Activated CD4-positive, alpha-beta T cell treated with anti-CD3 and anti-CD28 coated beads, Interleukin-2, amount 50 U/mL, for 48 hours (primary cell): ENCODE results near the gene CXCL6.

Experiments
- DNase-seq, 2 experiments: peaks; one replicate each; pipeline ENCODE4 v3.0.0-alpha.2; 2020

CXCL6 gene

DNA sequence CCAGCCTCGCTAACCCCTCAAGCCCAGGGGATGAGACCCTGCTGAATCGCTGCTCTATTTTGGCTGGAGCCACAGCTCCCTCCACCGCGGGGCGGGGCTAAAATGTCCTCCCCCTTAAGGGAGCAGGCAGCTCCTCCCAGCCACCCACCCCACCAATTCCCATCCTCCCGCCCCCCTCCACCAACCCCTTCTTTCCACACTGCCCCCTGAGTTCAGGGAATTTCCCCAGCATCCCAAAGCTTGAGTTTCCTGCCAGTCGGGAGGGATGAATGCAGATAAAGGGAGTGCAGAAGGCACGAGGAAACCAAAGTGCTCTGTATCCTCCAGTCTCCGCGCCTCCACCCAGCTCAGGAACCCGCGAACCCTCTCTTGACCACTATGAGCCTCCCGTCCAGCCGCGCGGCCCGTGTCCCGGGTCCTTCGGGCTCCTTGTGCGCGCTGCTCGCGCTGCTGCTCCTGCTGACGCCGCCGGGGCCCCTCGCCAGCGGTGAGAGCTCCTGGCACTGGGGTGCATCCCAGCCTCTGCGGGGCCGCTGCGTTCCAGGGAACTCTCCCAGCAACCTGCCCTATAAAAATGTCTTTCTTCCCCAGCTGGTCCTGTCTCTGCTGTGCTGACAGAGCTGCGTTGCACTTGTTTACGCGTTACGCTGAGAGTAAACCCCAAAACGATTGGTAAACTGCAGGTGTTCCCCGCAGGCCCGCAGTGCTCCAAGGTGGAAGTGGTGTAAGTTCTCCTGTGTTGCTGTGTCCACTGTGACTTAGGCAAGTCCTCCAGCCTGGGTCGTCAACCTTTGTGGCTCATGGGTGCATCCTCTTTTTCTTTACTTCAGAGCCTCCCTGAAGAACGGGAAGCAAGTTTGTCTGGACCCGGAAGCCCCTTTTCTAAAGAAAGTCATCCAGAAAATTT is at the start of gene CXCL6:
Gene CXCL6, plus strand, starts transcription at position 306 of the 907 bp plus-strand sequence. Its CDS starts 73 bp downstream, at position 379.
- no peak for DNase-seq

DNA sequence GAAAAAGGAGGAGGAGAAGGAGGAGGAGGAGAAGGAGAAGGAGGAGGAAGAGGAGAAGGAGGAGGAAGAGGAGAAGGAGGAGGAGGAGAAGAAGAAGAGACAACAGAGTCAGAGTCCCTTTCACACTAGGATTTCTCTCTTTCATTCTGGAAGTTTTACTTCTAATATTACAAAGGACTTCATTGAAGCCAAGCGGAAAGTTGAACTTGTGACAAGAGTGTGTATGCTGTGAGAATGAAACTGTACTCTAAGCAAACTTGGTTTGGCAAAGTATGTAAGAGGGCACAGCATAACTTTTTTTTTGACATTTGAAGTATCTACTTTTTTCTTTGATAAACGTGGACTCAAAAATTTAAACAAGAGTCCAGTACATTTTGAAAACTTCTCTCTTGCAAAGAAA is 48.1 kb upstream of the CXCL6 start:
- no peak for DNase-seq

DNA sequence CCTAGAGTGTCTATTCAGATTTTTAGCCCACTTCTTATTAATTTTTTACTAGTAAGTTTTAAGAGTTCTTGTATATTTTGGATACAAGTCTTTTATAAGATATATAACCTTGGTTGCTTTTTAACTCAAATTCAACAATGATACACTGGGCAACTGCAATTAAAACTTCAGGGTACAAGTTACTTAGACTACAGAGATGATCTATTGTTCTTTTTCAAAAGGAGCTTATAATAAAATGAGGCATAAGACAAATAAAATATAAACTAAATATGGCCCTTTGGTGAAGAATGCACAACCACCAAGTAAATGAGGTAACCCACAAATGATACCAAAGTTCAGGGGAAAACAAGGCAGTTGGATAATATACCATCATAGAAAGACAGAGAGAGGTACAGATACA is 37.6 kb upstream of the CXCL6 start:
- no peak for DNase-seq

DNA sequence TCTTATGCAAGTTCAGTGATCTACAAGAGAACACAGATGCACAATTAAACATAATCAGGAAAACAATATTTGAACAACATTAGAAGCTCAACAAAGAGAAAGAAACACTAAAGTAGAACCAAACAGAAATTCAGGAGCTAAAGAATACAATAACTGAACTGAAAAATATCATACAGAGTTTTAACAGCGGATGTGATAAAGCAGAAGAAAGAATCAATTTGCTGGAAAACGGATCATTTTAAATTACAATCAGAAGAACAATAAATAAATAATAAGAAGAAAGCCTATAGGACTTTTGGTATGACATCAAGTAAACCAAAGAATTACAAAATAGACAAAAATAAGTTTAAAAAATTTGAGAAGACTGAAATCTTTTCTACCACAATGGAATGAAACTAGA is 36.3 kb upstream of the CXCL6 start:
- no peak for DNase-seq

DNA sequence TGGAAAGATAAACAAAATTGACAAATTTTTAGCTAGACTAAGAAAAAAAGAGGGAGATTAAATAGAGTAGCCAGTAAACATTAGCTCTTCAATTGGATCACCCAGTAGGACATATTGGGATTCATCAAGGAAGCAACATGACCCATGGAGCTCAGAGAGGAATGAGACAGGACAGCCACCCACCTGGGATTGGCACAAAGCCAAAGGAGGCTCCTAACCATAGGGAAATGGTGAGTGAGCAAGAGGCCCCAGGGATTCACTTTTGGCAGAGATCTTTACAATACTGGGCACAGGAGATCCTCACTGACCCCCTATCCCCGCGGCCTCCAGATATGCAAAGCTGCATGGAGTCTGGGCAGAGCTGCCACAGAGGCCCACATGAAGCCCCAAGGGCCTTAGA is 34.8 kb upstream of the CXCL6 start:
- no peak for DNase-seq

DNA sequence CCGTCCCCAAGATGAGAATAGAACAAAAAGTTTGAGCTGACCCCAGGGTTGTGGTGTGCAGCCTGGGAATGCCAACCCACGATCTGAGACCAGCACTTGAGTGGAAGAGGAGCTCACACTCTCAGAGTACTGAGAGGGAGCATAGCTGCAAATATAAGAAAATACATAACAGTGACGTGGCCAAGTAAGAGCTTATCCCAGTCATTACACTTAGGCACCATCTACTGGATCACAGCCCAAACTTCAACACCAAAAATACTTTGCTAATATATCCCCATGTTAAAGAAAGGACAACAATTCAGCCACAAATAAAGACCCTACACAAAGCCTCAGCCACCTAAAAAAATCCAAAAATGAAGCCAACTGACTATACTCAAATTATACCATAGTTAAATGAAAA is 33.3 kb upstream of the CXCL6 start:
- no peak for DNase-seq

DNA sequence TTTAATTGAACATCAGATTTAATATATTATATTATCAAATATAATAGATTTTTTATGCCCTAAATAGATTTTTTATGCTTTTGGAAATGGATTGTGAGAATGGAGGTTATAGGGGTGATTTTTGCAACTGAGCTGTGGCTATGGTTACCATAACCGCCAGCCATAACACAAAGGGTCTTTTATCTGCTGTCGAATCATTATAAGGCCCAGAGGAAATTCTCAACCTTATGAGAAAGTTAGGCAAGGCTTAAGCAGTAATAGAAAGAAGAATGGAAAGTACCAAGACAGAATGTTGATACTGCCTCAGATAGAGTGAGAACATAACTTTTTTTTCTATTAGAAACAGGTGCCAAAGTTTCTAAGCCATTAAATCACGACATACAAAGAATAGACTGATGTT is 26.3 kb upstream of the CXCL6 start:
- no peak for DNase-seq

DNA sequence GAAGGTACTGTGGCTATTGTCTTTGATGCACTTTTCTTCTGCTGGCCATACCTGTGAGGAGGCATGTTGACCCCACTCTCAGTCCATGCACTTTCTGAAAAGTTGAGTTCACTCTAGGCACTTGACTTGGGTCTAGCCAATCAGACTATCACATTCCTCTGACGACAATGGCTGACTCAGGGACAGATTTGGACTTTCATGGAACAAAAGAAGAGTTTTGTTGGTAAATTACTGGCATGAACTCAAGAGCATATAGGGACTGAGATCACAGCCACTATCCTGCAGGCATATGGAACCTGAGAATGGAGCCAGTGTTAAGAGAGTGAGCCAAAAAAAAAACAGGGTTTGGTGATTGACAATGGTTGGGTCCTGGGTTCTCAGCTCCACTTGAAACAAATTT is 24.6 kb upstream of the CXCL6 start:
- DNase-seq: no peak

DNA sequence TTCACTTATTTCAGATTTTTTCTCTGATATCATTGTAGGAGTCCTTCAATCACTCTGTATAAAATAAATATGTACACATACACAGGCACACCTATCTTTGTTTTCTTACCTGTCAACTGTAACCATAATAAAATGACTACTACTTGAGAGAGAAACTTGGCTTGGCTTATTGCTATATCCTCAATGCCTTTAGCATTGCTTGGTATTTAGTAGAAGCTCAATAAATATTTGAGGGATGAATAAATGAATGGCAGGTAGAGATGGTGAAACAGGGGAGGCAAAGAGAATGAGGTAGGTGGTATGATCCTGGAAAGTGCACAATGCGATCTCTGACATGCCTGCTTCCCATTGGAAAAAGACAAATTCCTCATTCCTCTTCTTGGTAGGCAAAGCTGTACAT is 21.8 kb upstream of the CXCL6 start:
- no peak for DNase-seq

DNA sequence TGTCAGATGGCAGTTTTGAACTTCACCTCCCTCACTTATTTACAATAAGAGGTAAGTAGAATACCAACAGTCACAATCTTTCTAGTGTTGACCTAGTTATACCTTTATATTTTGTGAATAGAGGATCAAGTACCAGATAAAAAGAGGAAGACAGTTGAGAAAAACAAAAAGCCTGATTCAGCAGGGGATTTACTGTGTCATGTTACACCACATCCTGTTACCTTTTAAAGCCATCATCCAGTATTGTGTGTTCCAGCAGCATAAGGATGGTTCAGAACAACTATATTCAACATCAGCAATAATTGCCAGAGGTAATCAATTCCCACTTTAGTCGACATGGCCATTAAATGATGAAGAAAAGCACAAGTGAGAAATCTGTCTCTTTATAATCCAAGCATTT is 21.3 kb upstream of the CXCL6 start:
- no peak for DNase-seq

DNA sequence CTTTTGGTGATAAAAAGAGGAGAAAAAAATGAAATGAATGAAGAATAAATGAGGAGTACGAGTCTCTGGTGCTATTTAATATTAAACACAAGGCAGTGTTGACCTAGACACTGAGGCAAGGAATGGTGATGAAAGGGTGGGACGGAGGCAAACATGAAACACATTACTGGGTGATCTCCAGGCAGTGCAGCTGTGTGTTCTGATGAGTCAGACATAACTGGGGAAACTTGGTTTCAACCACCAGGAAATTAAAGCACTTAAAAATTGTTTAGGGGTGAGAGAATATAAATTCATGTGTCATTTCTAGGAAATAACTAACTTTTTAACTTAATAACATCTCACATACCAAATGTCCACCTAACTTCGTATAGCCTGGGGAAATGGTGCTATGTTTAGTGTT is 19.7 kb upstream of the CXCL6 start:
- no peak for DNase-seq

DNA sequence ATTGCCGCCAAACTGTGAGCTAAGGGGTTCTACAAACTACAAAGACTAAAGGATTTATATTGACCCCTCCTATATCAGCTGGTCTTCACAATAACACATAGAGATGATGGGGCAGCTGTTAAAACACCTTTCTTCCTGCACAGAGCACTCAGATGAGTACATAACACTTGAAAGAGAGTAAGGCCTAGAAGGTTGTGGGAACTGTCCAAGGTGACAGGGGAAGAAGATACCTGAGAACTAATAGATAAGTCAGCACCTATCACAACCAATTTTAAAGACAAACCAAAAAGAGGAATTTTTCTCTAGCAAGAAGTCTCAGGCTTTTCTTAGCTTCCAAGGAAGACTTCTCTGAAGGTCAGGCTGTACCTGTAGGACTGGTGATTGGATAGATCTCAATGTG is 19.1 kb upstream of the CXCL6 start:
- no peak for DNase-seq

DNA sequence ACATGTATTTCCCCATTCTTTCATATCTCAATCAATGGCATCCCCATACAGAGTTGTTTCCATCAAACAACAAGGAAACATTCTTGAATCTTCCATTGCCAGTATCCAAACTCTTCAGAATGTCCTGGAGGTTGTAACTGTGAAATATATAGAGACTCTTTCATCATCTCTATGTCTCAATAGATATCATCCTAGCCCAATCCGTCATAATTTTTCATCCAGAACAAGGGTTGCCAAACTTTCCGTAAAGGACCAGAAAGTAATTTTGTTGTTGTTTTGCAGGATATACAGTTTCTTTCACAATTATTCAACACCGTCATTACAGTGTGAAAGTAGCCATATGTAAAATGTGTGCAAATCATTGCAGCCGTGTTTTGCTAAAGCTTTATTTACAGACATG is 15.2 kb upstream of the CXCL6 start:
- DNase-seq: no peak

DNA sequence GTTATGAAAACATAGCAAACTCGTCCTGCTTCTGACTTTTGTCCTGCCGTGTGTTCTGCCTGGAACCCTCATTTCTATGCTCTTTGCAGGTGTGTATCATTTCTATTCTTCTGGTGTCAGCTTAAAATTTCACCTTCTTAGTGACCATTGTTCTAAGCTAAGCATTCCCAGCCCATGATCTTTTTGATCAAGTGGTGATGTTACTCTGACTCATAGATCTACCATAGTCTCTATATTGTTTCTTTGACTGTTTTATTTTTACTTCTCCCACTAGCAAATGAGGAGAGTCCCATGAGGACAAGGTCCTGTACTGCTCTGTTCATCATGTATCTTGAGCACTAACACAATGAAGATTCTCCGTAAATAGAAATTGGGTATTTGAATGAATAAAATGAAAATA is 14.1 kb upstream of the CXCL6 start:
- no peak for DNase-seq

DNA sequence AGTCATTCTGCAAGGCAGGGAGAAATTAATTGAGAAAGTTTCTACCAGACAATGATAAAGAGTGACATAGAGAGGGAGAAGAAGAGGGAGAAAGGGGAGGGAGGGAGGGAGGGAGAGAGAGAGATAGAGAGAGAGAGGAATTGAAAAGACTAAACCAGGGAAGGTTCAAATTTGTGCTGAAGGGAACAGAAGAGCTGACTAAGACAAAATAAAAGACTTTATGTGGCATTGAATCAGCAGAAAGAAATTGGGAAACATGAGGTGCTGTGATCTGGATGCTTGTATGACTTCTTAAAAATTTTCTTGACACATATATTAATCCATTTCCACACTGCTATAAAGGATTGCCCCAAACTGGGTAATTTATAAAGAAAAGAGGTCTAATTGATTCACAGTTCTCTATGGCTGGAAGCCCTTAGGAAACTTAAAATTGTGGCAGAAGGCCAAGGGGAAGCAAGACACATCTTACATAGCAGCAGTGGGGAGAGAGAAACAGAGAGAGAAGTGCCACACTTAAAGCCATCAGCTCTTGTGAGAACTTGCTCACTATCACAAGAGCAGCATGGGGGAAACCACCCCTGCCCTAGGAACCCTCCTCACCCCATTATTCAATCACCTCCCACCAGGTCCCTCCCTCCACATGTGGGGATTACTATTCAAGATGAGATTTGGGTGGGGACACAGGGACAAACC is 13.5 kb upstream of the CXCL6 start:
- no peak for DNase-seq

DNA sequence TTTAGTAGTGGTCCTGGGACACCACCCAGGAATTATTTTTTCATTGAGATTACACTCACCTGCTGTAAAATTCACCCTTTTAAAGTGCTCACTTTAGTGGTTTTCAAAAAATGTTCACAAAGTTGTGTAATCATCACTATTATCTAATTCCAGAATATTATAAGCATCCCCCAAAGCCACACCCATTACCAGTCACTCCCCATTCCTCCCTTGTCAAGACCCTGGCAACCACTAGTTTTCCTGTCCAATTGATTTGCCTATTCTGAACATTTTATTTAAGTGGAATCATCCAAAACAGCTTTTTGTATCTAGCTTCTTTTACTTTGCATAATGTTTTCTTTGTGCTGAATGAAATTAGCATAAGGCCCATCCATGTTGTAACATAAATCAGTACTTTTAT is 12.7 kb upstream of the CXCL6 start:
- no peak for DNase-seq

DNA sequence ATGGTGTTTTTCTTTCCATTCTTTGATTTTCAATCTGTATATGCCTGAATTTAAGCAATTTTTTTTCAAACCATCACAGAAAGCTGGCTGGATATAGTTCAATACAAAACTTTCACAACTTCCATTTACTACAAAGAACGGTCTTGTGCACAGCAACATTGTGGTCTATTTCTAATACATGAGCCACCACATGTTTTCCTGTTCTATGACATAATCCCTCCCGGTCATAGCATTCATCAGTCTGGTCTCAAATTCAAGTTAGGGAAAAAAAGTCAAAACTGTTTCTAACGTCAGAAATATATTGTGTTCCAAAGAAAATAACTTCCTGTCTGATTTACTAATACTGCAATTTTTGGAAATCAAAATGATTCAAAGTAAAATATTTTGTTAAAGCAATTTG is 7.5 kb upstream of the CXCL6 start:
- no peak for DNase-seq

DNA sequence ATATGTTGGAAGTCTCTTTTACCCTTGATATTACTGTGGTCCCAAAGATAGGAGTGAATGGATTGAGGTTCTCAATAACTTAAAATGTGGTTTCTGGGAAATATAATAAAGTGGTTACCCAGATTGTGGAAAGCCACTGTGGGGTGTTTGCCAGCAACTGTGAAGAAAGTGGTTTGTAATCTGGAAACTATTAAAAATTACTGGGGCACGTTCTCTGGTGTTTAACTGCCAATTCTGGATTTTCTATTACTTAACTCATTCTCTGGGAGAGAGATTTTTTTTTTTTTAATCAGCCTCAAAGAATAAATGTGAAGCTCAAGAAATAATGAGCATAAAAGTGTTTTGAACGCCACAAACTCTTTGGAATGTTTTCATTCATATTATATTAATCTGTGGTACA is 4.9 kb upstream of the CXCL6 start:
- no peak for DNase-seq

DNA sequence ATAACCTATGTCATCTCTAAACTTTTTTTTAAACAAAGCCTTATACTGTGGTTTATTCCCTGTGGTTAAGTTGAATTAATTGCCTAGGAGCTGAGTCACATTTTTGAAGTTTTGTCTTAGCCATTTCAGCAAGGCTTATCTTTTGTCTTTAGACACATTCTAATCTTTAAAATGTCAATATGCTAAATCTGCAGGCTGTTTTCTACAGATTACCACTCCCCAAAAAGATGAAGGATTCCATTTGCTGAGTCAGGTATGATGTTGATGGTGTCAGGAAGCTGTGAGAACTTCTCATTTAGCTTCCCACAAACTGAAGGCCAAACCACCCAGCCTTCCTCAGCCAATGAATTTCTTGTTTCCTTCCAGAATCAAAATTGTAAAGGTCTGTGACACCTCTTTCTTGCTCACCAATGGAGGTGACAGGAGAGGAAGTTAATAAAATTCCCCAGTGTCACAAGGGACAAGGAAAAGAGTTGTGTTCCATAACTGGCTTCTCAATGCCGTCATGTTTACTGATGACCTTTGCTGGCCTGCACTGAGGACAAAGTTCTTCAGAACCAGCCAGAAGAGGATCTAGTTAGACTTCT is 3.7 kb upstream of the CXCL6 start:
- DNase-seq: no peak

DNA sequence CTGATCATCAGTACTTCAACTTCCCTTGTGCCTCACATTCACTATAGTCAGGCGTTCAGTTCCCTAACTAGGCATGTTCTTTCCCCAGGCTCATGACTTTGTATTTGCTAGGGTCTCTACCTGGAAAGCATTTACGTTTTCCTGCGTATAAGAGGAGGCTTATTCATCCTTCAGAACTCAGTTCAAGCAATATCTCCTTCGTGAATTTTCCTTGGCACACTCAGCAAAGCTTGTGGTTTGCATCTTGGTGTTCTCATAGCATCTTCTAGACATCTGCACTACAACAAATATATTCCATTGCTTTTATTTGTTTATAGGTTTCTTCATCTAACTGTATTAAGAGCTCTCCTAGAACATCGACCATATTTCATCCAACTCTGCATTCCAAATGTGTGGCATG is 2.6 kb downstream of the CXCL6 start:
- no peak for DNase-seq

DNA sequence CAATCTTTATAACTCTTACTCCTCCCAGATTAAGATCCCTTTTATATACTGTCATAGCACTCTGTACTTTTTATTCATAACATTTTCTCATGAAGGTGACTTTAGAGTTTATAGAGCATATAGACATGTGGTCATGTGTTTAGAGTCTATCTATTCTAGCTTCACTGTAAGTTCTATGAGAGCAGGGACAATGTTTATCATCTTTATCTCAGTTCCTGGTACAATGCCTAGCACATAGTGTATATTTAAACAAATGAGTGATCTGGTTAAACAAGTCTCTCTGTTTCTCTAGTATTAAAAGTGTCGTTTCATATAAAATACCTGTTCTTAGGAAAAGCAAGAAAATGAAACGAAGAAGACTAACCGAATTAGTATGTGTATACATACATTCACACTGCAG is 3.2 kb downstream of the CXCL6 start:
- DNase-seq: no peak

DNA sequence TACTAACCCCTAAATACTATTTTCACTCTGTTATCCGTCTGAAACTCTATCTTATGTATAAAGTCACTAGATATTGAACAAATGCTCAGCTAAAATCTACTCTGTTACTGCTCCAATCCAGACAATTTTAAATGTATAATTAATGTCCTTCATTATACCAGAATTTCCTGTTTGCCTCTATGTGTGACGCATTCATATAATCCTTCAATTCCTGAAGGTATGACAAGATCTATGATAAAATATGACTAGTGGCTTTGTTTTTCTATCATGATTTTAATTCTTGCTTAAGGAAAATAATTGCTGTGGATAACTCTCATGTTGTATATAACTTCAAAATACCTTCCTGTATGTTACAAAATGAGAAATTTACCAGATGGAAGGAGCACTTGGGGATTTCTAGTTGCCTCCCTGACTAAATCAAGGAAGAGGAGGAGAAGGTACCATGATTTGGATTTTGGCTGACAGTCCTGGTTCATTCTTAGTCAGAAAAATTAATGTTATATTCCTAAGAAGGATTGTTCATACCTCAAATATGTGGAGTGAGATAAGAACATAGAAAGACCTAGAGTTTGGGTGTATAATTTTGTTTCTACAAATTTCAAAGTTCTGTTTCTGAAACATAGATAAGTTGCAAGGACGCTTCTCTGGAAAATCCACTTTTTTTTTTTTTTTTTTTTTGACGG is 4.9 kb downstream of the CXCL6 start:
- no peak for DNase-seq

DNA sequence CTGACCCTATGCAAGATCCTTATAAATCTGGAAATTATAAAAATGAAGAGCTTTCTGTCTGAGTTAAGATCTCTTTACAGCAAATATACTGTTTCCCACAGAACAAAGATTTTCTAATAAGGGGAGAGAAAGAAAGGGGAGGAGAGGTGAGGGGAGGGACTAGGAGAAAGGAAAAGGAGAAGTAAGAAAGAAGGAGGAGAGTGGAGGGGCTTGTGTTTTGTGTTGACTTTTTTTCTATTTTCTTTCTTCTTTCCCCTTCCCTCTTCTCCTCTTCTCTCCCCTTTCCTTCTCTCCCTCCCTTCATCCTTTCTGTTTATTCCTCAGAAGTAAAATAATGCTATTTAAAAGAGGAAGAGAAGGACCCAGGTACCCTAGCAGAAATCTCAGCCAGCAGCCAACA is 6.2 kb downstream of the CXCL6 start:
- DNase-seq: no peak

DNA sequence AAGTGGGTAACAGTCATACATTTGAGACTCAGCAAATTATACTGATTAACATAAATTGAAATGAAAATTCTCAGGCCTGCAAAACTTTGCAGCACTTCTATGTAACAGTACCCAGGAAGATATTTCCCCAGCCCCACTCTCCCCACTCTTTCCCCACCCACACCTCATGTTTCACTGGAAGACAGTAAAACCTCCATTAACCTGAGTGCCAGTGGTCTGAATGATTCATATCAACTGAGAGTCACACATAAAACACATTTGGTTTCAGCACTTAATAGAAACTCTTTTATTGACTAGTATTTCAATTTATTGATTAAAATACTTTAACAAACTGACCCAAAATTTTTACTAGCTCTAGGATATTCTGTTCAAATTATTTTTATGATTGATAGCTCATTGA is 6.9 kb downstream of the CXCL6 start:
- no peak for DNase-seq
